H54 (cell line): ENCODE data around the gene TMEM132E.

Source experiments
- DNase-seq: peaks from one replicate; pipeline ENCODE4 v3.0.0; 2011; ENCODE audit warnings: low spot score, mixed read lengths; ENCODE audit not compliant: insufficient read length
- FAIRE-seq: peaks from 3 replicates; lab custom pipeline; 2011; peaks lifted over from hg19 to GRCh38; lab: Jason Lieb, UNC
- POLR2A ChIP-seq: IDR thresholded peaks from 2 replicates; pipeline ENCODE4 v1.6.1; 2011; ENCODE audit warnings: low read depth, mild to moderate bottlenecking, low read length

The TMEM132E gene

DNA sequence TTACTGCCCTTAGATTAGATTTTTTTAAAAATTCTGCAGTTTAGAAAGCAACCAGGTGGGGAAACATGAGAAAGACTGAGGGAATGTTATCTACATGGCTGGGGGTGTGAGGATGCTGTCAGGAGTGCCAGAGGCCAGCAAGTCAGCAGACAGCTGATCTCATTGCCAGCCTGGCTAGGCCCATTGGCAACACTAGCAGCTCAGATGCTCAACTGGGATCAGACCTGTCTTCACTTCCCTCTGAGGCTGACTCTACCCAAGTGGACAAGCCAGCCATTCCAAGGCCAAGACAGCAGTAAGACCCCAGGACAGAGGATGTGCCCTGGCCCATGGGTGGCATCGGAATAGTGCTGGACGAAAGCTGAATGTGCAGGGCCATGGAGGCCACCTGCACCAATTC lies 96.2 kb downstream of the TMEM132E start:
- DNase-seq = no peak
- no peak for FAIRE-seq

GRCh38 chr17:34680151-34680550 lies 100.8 kb downstream of the TMEM132E start:
- no peak for TF ChIP-seq POLR2A
- FAIRE-seq (no peak), DNase-seq (no peak)

More for the DNA sequence above, 96.2 kb downstream of the TMEM132E start:
- no peak for TF ChIP-seq POLR2A

DNA sequence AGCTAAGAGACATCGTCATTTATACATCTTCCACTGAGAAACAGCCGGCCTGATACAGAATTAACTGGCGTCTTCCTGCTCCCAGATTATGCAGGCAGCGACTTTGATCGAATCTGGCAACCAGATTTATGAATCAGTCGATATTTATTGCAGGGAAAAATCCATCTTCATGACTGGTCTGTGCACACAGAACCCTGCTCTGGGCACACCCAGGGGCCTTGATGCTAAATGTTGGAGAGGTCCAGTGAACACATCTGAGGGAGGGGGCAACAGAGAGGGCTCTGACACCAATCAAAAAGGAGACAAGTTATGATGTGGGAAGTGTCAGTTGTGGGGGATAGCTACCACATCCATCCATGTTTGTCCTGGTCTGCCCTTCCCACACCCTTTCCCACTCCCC lies 102.9 kb downstream of the TMEM132E start:
- DNase-seq (no peak), FAIRE-seq (no peak)
- TF ChIP-seq POLR2A = no peak

GRCh38 chr17:34683390-34683789 lies 104.0 kb downstream of the TMEM132E start:
- FAIRE-seq = no peak
- no peak for TF ChIP-seq POLR2A
- no peak for DNase-seq
